NCI-H774 (cell line): Measurements from ENCODE around the gene DUS3L.

Experiments used
- DNase-seq: peaks from one replicate; lab custom pipeline; 2025; lab: John Stamatoyannopoulos, UW

The DUS3L gene

GRCh38 chr19:5821521-5822180, 30.7 kb upstream of the DUS3L start:
- no peak for DNase-seq

GRCh38 chr19:5820785-5821184, 29.8 kb upstream of the DUS3L start:
- no peak for DNase-seq

GRCh38 chr19:5818594-5818993, 27.6 kb upstream of the DUS3L start:
- no peak for DNase-seq

GRCh38 chr19:5817218-5817617, 26.3 kb upstream of the DUS3L start:
- DNase-seq, result no peak

- no peak for DNase-seq
Observed at GRCh38 chr19:5814852-5815246, 23.9 kb upstream of the DUS3L start.

GRCh38 chr19:5814123-5814851, 23.3 kb upstream of the DUS3L start:
- no peak for DNase-seq

GRCh38 chr19:5811117-5811516, 20.2 kb upstream of the DUS3L start:
- DNase-seq, result no peak

GRCh38 chr19:5809469-5809868, 18.5 kb upstream of the DUS3L start:
- no peak for DNase-seq

- no peak for DNase-seq
Observed at GRCh38 chr19:5809053-5809452, 18.1 kb upstream of the DUS3L start.

- DNase-seq, result no peak
Observed at GRCh38 chr19:5808120-5808816, 17.3 kb upstream of the DUS3L start.

GRCh38 chr19:5806905-5807304, 15.9 kb upstream of the DUS3L start:
- no peak for DNase-seq

- DNase-seq, result no peak
Observed at GRCh38 chr19:5806133-5806489, 15.1 kb upstream of the DUS3L start.

- peak; percentile 50 for DNase-seq
Observed at GRCh38 chr19:5805462-5806132, 14.6 kb upstream of the DUS3L start.

GRCh38 chr19:5804516-5805461, 13.8 kb upstream of the DUS3L start, which contains the start of gene NRTN:
TSS of gene NRTN (plus strand) at chr19:5805067. CDS start at chr19:5824166, 19,099 bp downstream.
- DNase-seq, result peak; percentile 33

GRCh38 chr19:5803752-5804515, 13.0 kb upstream of the DUS3L start:
- DNase-seq, result peak; percentile 88

- DNase-seq, result no peak
Observed at GRCh38 chr19:5803441-5803751, 12.4 kb upstream of the DUS3L start.

- no peak for DNase-seq
Observed at GRCh38 chr19:5801796-5802619, 11.0 kb upstream of the DUS3L start.

- no peak for DNase-seq
Observed at GRCh38 chr19:5800361-5801270, 9.7 kb upstream of the DUS3L start.
